Activated naive CD4-positive, alpha-beta T cell treated with anti-CD3 and anti-CD28 coated beads, Interleukin-2, amount 50 U/mL, for 24 hours (primary cell): ENCODE data around the gene SPEG.
"Not testable (repeated sequence)": the region's sequence is repeated elsewhere in the genome, so short reads cannot be mapped to it uniquely, and the experiment has no call there.

Experiments used
- H3K27ac Mint-ChIP-seq: one replicate; pipeline ENCODE4 v1.8.0; 2021; ENCODE audit warnings: mild to moderate bottlenecking, mixed read lengths
- H3K27me3 Mint-ChIP-seq: one replicate; pipeline ENCODE4 v1.8.0; 2021; ENCODE audit warnings: mixed read lengths
- H3K36me3 Mint-ChIP-seq: one replicate; pipeline ENCODE4 v1.8.0; 2021; ENCODE audit warnings: mixed read lengths
- H3K4me1 Mint-ChIP-seq: one replicate; pipeline ENCODE4 v1.8.0; 2021; ENCODE audit warnings: mixed read lengths
- H3K4me3 Mint-ChIP-seq: one replicate; pipeline ENCODE4 v1.8.0; 2021; ENCODE audit warnings: mild to moderate bottlenecking, mixed read lengths
- H3K9me3 Mint-ChIP-seq: one replicate; pipeline ENCODE4 v1.8.0; 2021; ENCODE audit warnings: mixed read lengths

SPEG gene

GRCh38 chr2:219434718-219435525 lies at the start of gene SPEG:
Gene SPEG (plus strand): TSS chr2:219434843. CDS start chr2:219434978, 135 bp downstream.
- no peaks in the 10 kb centered on the region for H3K36me3 Mint-ChIP-seq
- no peaks in the 10 kb centered on the region for H3K4me1 Mint-ChIP-seq
- H3K27ac Mint-ChIP-seq = no peak within 1 kb of the TSS
- H3K9me3 Mint-ChIP-seq = no peaks in the 10 kb centered on the region
- H3K27me3 Mint-ChIP-seq = peaks cover 12% of the 10 kb centered on the region
- H3K4me3 Mint-ChIP-seq = peak within 1 kb of the TSS; percentile 19

GRCh38 chr2:219384859-219385258 lies 49.8 kb upstream of the SPEG start:
- Mint-ChIP-seq H3K4me3 (no peak overlapping the region), H3K27me3 (no peaks in the 10 kb centered on the region), H3K4me1 (peaks cover 32% of the 10 kb centered on the region), H3K9me3 (no peaks in the 10 kb centered on the region), H3K27ac (no peak overlapping the region), H3K36me3 (peaks cover 17% of the 10 kb centered on the region)

DNA sequence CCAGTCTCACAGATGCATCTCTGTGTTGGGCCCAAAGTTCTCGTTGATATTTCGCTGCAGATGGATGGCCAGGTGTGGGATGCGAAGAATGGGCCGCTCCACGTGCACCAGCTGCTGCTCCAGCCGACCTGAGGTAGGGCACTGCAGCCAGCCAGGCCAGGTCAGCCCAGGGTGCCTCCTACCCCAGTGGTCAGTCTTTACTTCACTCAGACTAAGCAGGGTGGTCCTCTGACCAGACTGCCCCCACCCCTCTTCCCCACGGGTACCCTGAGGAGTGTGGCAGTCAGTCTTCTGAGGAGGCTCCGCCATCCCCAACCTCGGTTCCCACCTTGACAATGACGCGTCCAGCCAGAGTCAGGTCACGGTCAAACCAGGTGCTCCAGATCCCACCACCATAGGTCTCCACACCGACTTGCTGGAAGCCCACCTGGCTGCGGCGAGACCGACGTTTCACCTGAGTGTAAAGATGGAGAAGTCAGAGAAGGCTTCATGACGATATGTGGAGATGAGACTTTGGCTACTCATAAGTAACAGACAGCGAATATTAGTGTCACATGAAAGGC lies 48.6 kb upstream of the SPEG start:
- Mint-ChIP-seq H3K4me3 (peak overlapping the region; percentile 98), H3K36me3 (peaks cover 17% of the 10 kb centered on the region), H3K4me1 (peaks cover 32% of the 10 kb centered on the region), H3K27me3 (no peaks in the 10 kb centered on the region), H3K9me3 (no peaks in the 10 kb centered on the region), H3K27ac (no peak overlapping the region)

GRCh38 chr2:219386532-219387280 lies 47.9 kb upstream of the SPEG start:
- Mint-ChIP-seq H3K27ac (peak overlapping the region; percentile 97), H3K36me3 (peaks cover 17% of the 10 kb centered on the region), H3K27me3 (no peaks in the 10 kb centered on the region), H3K9me3 (no peaks in the 10 kb centered on the region), H3K4me3 (peak overlapping the region; percentile 98), H3K4me1 (peaks cover 32% of the 10 kb centered on the region)

GRCh38 chr2:219387306-219388120 lies 47.1 kb upstream of the SPEG start, which contains the start of gene DNPEP:
Gene DNPEP (minus strand): TSS chr2:219387912. CDS start chr2:219387794, 118 bp downstream.
- H3K27ac Mint-ChIP-seq = peak within 1 kb of the TSS; percentile 97
- H3K36me3 Mint-ChIP-seq = peaks cover 14% of the 10 kb centered on the region
- no peaks in the 10 kb centered on the region for H3K9me3 Mint-ChIP-seq
- H3K4me3 Mint-ChIP-seq = peak within 1 kb of the TSS; percentile 98
- no peaks in the 10 kb centered on the region for H3K27me3 Mint-ChIP-seq
- H3K4me1 Mint-ChIP-seq = peaks cover 32% of the 10 kb centered on the region

DNA sequence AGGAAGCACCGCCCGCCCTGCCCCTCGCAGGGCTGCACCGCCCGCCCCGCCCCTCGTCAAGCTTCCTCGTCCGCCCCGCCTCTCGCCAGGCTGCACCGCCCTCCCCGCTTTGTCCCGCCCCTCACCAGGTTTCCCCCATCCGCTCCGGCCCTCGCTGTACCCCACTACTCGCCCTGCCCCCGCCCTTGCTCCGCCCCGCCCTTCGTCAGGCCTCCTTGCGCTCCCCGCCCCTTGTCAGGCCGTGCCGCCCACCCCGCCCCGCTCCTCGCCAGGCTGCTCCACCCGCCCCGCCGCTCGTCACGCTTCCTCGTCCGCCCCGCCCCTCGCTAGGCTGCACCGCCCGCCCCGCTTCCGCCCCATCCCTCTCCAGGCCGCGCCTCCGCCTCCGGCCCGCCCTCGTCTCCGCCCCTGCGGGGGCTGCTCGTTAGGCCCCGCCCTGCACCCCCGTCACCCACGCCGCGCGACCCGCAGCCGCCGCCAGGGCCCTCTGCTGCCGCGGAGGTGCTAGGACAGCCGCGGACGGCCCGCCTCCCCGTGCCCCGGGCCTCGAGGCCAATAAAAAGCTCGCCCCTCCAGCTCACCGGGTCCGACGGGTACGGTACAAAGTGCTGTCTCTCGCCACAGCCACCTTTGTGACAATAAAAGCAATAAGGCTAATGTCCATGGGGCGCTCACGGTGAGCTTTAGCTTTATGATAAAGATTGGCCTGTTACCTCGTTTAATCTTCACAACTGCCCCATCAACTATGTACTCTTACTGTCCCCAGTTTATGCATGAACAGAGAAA lies 46.3 kb upstream of the SPEG start:
- H3K36me3 Mint-ChIP-seq = peaks cover 12% of the 10 kb centered on the region
- H3K9me3 Mint-ChIP-seq = no peaks in the 10 kb centered on the region
- H3K4me1 Mint-ChIP-seq = peaks cover 31% of the 10 kb centered on the region
- H3K27ac Mint-ChIP-seq = peak overlapping the region; percentile 53
- H3K27me3 Mint-ChIP-seq = no peaks in the 10 kb centered on the region
- peak overlapping the region; percentile 39 for H3K4me3 Mint-ChIP-seq

DNA sequence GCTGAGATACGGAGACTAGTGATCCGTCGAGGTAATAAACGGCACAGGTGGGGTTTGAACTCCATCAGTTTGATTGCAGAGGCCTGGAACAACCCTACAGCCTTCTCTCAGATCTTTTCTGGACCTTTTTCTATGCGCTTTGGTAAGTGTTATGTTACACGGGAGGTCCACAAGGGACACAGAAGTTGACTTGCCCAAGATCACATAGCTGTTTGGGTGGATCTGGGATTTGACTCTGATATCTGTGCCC lies 45.8 kb upstream of the SPEG start:
- Mint-ChIP-seq H3K27me3 (no peaks in the 10 kb centered on the region), H3K4me1 (peaks cover 26% of the 10 kb centered on the region), H3K9me3 (no peaks in the 10 kb centered on the region), H3K27ac (no peak overlapping the region), H3K4me3 (peak overlapping the region; percentile 13), H3K36me3 (peaks cover 7% of the 10 kb centered on the region)

DNA sequence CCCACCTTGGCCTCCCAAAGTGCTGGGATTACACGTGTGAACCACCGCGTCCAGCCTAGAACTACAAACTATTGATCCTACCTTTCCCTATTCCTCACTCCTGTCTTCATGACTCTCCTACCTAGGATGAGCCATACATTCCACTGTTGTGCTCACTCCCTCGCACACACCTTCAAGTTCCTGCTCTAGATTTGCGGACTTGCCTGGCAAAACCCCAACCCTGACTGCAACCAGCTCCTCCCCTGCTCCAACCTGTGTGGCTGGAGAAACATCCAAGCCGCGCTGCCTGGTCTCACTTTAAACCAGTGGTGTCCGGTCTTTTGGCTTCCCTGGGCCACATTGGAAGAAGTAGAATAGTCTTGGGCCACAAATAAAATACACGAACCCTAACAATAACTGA lies 41.9 kb upstream of the SPEG start:
- H3K27ac Mint-ChIP-seq = no peak overlapping the region
- H3K36me3 Mint-ChIP-seq = no peaks in the 10 kb centered on the region
- no peaks in the 10 kb centered on the region for H3K27me3 Mint-ChIP-seq
- no peak overlapping the region for H3K4me3 Mint-ChIP-seq
- peaks cover 19% of the 10 kb centered on the region for H3K4me1 Mint-ChIP-seq
- H3K9me3 Mint-ChIP-seq = no peaks in the 10 kb centered on the region

DNA sequence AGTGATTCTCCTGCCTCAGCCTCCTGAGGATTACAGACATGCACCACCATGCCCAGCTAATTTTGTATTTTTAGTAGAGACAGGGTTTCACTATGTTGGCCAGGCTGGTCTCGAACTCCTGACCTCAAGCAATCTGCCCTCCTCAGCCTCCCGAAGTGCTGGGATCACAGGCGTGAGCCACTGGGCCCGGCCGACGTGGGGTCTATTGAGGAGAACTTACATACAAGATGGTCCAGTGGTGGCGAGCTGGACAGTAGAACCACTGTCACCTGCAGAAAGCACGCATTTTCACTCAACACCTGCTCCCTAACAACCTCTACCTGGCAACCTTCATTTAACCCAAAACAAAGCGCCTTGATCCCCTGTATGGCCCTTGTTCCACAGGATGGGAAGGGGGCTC lies 39.6 kb upstream of the SPEG start:
- peaks cover 15% of the 10 kb centered on the region for H3K4me1 Mint-ChIP-seq
- H3K36me3 Mint-ChIP-seq, H3K4me3 Mint-ChIP-seq, H3K9me3 Mint-ChIP-seq, H3K27ac Mint-ChIP-seq, H3K27me3 Mint-ChIP-seq: not testable (repeated sequence)

DNA sequence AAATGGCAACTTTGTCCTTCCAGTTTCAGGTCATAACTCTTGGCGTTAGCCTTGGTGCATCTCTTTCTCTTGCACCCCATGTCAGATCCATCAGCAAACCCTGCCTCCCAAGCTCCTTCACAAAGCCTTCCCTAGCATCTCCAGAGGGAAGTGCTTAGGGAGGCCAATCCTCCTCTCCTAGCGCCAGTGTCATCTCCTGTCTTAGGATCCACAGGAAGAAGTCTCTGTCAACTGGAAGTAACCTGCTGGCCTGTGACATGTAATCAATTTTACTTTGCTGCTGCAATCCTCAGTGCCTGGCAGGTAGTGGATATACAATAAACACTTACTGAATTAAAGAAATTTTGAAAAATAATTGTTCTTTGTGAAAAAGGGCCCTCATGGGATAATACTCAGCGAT lies 39.0 kb upstream of the SPEG start:
- no peaks in the 10 kb centered on the region for H3K9me3 Mint-ChIP-seq
- no peak overlapping the region for H3K27ac Mint-ChIP-seq
- H3K4me3 Mint-ChIP-seq = no peak overlapping the region

GRCh38 chr2:219396863-219397457 lies 37.7 kb upstream of the SPEG start:
- no peaks in the 10 kb centered on the region for H3K9me3 Mint-ChIP-seq
- peak overlapping the region; percentile 15 for H3K27ac Mint-ChIP-seq
- H3K4me3 Mint-ChIP-seq = no peak overlapping the region
- H3K27me3 Mint-ChIP-seq = no peaks in the 10 kb centered on the region
- no peaks in the 10 kb centered on the region for H3K36me3 Mint-ChIP-seq
- peaks cover 15% of the 10 kb centered on the region for H3K4me1 Mint-ChIP-seq

More for the DNA sequence above, 39.0 kb upstream of the SPEG start:
- Mint-ChIP-seq H3K27me3 (no peaks in the 10 kb centered on the region), H3K36me3 (no peaks in the 10 kb centered on the region), H3K4me1 (peaks cover 15% of the 10 kb centered on the region)

- H3K27ac Mint-ChIP-seq = no peak overlapping the region
- H3K4me1 Mint-ChIP-seq = peaks cover 15% of the 10 kb centered on the region
- H3K9me3 Mint-ChIP-seq = no peaks in the 10 kb centered on the region
- no peak overlapping the region for H3K4me3 Mint-ChIP-seq
- no peaks in the 10 kb centered on the region for H3K27me3 Mint-ChIP-seq
- H3K36me3 Mint-ChIP-seq = no peaks in the 10 kb centered on the region
Observed at GRCh38 chr2:219398721-219399363, 35.8 kb upstream of the SPEG start.

- Mint-ChIP-seq H3K4me1 (peaks cover 15% of the 10 kb centered on the region), H3K27me3 (no peaks in the 10 kb centered on the region), H3K4me3 (no peak overlapping the region), H3K27ac (no peak overlapping the region), H3K9me3 (no peaks in the 10 kb centered on the region), H3K36me3 (no peaks in the 10 kb centered on the region)
Observed at GRCh38 chr2:219399716-219400478, 34.7 kb upstream of the SPEG start.

DNA sequence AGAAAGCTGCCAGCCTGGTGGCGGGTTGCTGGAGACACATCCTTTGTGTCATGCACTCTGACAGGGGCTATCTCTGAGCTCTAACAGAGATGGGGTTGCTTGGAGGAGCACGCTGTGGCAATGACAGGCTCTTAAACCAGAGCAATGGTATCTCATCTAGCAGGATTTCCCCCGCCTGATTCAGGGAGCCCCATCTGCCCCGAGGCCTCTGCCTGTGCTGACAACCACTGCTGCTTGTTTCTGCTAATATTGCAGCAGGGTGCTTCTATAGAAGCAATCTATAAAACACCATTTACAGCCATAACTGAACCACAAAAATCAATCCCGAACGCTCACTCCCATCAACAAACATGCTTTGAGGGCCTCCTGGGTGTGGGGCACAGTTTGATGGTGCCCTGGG lies 34.1 kb upstream of the SPEG start:
- H3K4me3 Mint-ChIP-seq = no peak overlapping the region
- H3K27me3 Mint-ChIP-seq = no peaks in the 10 kb centered on the region
- H3K27ac Mint-ChIP-seq = no peak overlapping the region
- H3K36me3 Mint-ChIP-seq = no peaks in the 10 kb centered on the region
- no peaks in the 10 kb centered on the region for H3K9me3 Mint-ChIP-seq
- peaks cover 15% of the 10 kb centered on the region for H3K4me1 Mint-ChIP-seq
